Tibial nerve (tissue), 4 donors: ENCODE data around the gene METTL25B.

Source experiments
- EP300 ChIP-seq, 2 donors: sonication (generic); formaldehyde crosslinking; IDR thresholded peaks; one replicate each; pipeline ENCODE4 v1.6.1; 2017; ENCODE audit warnings: antibody characterized with exemption in 2 of 2, mild to moderate bottlenecking in 1 of 2
- POLR2A ChIP-seq, 2 donors: fragments of 450-650 bp; IDR thresholded peaks; one replicate each; pipeline ENCODE4 v1.6.1; 2017; ENCODE audit warnings: antibody characterized with exemption in 2 of 2, mild to moderate bottlenecking in 2 of 2, moderate library complexity in 2 of 2
- TF ChIP-seq, protein P1 (sequence below), 5 experiments: fragments of 200-600 bp in 3 of 5; fragments of 450-650 bp in 2 of 5; sonication (generic) in 3 of 5; IDR thresholded peaks; one replicate each; pipeline ENCODE4 v1.5.1; 2016 to 2019; ENCODE audit warnings: antibody characterized with exemption in 5 of 5, mild to moderate bottlenecking in 3 of 5, moderate library complexity in 2 of 5

DNA sequence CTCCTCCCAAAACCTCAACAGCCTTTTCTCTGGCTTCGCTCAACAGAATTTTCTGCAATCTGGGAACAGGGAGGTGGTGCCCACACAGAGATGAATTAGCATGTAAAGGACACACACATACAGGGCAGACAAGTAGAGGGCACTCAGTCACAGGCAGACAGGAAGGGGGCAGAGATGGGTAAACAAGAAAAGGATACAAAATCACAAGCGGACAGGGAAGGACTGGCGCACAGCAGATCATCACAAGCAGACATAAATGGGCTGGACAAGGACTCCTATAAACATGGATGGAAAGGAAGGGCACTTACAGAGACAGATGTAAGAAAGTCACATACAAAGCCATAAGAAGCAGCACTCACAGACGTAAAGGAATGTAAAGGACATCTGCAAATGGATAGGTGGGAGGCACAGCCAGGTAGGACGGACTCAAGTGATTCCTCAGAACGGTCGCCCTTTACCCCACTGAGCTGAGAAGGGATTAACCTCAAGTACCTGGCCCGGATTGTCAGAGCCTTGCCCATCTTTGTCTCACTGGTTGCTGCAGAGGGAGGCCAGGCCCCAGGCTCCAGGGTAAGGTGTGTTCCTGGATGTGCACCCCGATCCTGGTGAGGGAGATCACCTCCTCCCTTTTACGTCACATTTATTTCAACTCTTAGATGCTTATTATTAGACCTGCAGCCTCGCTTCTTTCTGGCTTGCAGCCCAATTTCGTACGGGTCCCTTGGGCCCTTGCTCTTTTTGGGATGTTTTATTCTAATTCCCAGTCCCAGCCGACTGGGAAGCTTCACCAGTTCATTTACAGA lies 38.2 kb downstream of the METTL25B start:
- TF ChIP-seq, protein P1, sequence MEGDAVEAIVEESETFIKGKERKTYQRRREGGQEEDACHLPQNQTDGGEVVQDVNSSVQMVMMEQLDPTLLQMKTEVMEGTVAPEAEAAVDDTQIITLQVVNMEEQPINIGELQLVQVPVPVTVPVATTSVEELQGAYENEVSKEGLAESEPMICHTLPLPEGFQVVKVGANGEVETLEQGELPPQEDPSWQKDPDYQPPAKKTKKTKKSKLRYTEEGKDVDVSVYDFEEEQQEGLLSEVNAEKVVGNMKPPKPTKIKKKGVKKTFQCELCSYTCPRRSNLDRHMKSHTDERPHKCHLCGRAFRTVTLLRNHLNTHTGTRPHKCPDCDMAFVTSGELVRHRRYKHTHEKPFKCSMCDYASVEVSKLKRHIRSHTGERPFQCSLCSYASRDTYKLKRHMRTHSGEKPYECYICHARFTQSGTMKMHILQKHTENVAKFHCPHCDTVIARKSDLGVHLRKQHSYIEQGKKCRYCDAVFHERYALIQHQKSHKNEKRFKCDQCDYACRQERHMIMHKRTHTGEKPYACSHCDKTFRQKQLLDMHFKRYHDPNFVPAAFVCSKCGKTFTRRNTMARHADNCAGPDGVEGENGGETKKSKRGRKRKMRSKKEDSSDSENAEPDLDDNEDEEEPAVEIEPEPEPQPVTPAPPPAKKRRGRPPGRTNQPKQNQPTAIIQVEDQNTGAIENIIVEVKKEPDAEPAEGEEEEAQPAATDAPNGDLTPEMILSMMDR (IDR thresholded peaks at IDR 0.05) = no peak
- TF ChIP-seq EP300 (IDR thresholded peaks at IDR 0.05) = no peak
- TF ChIP-seq POLR2A (IDR thresholded peaks at IDR 0.05) = no peak
